H4 (cell line): ENCODE measurements around the gene ARMS2. TPM values are rescaled to one million over a fixed set of nuclear protein-coding genes. Genes with fewer than 3 reads are reported as not detected.
A peak's percentile ranks its signal among the peaks of the same experiment; 100 is the strongest.

Source experiments
- DNase-seq: peaks from one replicate; pipeline ENCODE4 v3.0.0-alpha.2; 2015; ENCODE audit warnings: low spot score
- total RNA-seq: library from RNA; depleted of rRNA; stranded (reverse); fragments of >200 nt; shearing (Covaris generic); gene quantifications from 2 replicates; pipeline ENCODE4 v1.2.3, GENCODE V29; 2014; rRNA removed

ARMS2 gene
- not detected in 2 replicates for total RNA-seq

- no peak for DNase-seq
Observed at GRCh38 chr10:122454603-122455080, at the start of gene ARMS2. Gene ARMS2 (plus strand): TSS chr10:122454653. CDS start chr10:122454728, 75 bp downstream.

DNA sequence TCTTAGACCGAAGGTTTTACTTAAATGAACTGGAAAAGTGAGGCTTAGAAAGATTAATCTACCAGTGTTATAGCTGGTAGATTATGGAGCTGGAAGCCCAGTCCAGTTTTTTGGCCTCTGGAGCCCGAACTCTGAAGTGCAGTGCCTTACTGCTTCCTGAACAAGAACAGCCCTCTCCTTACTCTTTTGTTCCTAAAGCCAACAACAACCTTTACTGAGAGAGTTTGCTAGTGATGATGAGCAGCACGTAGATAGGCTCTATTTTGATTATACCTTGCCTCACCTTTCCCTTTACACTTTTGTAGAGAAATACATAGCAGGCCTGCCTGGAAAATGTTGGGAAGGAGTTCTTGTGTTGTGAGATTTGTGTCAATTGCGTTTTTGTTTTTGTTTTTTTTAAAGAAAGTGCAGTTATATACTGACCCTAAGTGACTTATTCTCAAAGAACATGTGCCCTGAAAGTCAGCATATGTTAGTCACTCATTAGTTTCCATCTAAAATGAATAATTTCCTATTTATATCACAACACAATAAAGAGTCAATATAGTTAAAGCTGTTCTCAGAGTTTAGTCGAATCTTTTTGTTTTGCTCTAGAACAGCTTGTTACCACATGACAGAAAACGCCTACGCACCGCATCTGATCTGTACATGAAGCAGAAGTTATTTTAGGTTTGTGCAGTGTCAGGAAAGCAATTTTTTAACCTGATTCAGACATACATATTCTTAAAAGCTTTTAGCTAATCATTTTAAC is 46.9 kb upstream of the ARMS2 start:
- DNase-seq = no peak

DNA sequence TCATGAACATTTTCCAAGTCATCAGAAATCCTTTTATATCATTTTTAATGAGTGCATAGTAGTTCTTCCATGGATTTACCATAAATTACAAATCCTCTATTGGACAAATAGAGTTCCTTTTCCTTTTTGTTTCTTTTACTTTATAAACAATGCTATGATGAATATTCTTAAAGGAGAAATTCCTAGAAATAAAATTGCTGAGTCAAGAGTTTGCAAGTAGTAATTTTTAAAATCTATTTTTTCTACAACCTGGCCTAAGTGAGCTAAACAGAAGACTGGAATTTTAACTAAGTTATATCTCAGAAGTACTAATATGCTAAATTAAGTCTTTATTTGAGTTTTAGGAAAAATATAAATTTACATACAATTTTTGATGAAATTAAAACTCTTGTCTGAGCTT is 41.1 kb upstream of the ARMS2 start:
- no peak for DNase-seq

DNA sequence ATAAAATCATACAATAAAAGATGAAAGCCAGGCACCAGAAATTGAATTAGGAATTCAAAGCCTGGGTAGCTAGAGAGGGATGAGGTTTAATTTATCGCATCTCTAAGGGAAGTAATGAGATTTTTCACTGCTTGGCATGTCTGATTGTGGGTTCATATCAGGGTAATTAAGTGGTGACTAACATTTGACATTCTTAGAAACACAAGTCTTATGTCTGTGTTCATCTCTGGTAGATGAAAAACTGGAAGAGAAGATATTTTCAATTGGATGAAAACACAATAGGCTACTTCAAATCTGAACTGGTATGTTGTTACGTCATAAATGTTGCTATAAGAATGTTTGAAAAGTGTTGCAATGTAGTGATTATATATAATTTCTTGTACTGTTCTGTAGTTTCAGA is 36.8 kb upstream of the ARMS2 start:
- no peak for DNase-seq

- DNase-seq = no peak
Observed at GRCh38 chr10:122419016-122419415, 35.4 kb upstream of the ARMS2 start.

GRCh38 chr10:122419876-122420623 is 34.4 kb upstream of the ARMS2 start:
- no peak for DNase-seq

- DNase-seq = no peak
Observed at GRCh38 chr10:122420624-122421007, 33.8 kb upstream of the ARMS2 start.

DNA sequence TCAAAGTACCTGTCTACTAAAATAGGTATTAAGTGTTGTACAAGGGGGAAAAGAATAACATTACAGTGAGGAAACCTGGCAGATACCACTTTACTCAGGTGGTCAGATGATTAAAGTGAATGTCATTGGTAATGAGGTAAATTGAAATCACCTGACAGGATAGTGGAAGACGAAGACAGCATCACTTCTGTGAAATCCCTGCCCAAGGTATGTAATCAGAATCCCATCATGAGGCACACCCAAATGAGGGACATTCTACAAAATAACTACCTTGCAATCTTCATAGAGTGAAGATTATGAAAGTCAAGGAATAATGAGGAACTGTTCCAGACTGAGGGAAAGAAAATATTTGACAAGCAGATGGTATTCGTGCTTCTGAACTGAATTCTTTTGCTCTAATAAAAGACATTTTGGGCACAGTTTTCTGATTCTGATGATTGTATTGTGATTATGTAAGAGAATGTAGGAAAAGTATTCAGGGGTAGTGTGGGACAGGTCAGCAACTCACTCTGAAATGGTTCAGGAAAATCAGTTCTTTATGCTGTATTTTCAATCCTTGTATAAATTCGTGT is 33.3 kb upstream of the ARMS2 start:
- DNase-seq = no peak

GRCh38 chr10:122421742-122422141 is 32.7 kb upstream of the ARMS2 start:
- no peak for DNase-seq

DNA sequence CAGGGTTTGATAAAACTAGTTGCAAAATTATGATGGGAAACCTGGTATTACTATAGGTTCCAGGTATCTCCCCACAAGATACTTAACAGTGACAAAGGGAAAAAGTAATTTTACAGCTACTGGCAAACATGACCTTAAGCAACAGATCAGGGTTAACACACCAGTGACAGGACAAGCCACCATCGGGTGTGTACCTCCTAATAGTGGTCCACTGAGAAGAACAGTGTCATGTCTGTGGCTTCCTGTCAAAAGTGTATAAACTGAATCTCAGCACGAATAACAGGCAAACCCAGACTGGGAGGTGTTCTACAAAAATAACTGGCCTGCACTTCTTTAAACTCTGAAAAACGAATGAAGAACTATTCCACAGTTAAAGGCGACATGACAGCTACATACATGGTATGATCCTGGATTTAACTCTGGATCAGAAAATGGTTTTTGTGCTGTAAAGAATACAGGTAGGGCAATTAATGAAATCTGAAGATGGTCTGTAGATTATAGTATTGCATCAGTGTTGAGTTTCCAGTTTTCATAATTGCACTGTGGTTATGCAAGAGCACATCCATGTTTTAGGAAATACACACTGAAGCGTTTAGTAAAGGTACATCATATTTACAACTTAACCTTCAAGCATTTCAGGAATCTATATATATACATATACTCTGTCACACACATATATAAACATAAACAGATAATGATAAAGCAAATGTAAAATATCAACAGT is 32.0 kb upstream of the ARMS2 start:
- DNase-seq = no peak

DNA sequence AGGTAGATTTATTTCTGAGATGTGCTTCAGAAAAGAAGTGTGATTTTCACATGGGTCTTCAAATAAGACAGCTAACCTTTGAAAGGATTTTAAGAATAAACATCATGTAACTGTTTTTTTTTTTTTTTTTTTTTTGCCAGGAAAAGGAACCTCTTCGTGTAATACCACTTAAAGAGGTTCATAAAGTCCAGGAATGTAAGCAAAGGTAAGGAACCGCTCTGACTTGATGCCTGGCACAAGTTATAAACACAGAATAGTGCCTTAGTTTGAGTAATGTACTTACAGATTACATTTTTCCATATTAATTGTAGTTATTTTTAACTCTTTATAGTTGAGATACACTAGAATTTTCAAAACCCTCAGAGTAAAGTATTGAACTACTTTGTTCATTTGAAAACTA is 30.4 kb upstream of the ARMS2 start:
- no peak for DNase-seq

DNA sequence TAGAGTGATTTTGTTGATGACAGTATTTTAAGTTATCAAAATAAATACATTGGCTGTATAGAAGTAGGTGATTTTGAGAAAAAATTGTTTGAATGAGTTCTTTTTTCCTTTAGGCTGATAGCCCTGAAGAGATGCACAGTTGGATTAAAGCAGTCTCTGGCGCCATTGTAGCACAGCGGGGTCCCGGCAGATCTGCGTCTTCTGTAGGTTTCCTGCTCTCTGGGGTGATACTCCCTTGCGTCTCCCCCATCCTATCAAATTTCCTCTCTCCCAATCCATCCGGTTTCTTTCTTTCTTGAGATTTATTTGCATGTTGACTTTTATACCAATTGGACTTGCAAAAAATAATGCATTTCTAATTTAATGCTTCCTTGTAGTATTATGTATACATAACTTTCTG is 27.6 kb upstream of the ARMS2 start:
- no peak for DNase-seq

GRCh38 chr10:122427280-122427679 is 27.2 kb upstream of the ARMS2 start:
- no peak for DNase-seq

- no peak for DNase-seq
Observed at GRCh38 chr10:122435212-122435827, 19.1 kb upstream of the ARMS2 start.

- peak; percentile 34 for DNase-seq
Observed at GRCh38 chr10:122441961-122442360, 12.5 kb upstream of the ARMS2 start.

DNA sequence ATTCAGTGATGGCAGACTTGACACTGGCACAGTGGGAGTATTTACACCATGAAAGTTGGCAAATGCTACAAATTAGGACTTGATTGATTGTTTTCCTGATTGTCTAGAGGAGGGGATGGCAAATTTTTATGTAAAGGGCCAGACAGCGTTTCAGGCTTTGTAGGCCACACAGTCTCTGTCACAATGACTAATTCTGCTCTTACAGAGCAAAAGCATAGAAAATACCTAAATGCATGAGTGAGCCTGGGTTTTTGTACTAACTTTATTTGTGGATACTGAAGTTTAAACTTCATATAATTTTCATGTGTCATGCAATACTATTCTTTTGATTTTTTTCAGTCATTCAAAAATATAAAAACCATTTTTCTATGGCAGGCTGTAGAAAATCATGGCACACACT is 9.0 kb upstream of the ARMS2 start:
- no peak for DNase-seq

GRCh38 chr10:122445904-122446303 is 8.5 kb upstream of the ARMS2 start:
- no peak for DNase-seq

- no peak for DNase-seq
Observed at GRCh38 chr10:122446668-122447423, 7.6 kb upstream of the ARMS2 start.

- DNase-seq = no peak
Observed at GRCh38 chr10:122448600-122448999, 5.9 kb upstream of the ARMS2 start.

GRCh38 chr10:122449153-122449552 is 5.3 kb upstream of the ARMS2 start:
- no peak for DNase-seq
